A549 (cell line): ENCODE results near the gene SNAPIN.
A peak's percentile ranks its signal among the peaks of the same experiment; 100 is the strongest.

Experiments
- CTCF ChIP-seq: fragments of >200 bp; sonication (Bioruptor Twin); formaldehyde crosslinking; IDR thresholded peaks from 3 replicates; pipeline ENCODE4 v1.5.1; 2016
- EP300 ChIP-seq, 2 experiments: fragments of >200 bp; sonication (Bioruptor Twin); formaldehyde crosslinking; IDR thresholded peaks; 2 replicates in 1 of 2; 3 replicates in 1 of 2; pipeline ENCODE4 v1.6.1; 2016 to 2017
- HMGXB4 ChIP-seq: fragments of 250-450 bp; sonication (Bioruptor Pico); IDR thresholded peaks from 2 replicates; pipeline ENCODE4 v1.5.0; 2021; ENCODE audit warnings: mild to moderate bottlenecking, moderate library complexity, borderline replicate concordance
- KDM1A ChIP-seq: fragments of 200-600 bp; sonication (generic); IDR thresholded peaks from 2 replicates; pipeline ENCODE4 v1.6.1; 2016; ENCODE audit warnings: low read depth, mild to moderate bottlenecking
- MAZ ChIP-seq: fragments of 150-350 bp; IDR thresholded peaks from 2 replicates; pipeline ENCODE4 v1.6.1; 2014; ENCODE audit warnings: antibody characterized with exemption, low read depth, low read length, borderline replicate concordance
- NR3C1 ChIP-seq: fragments of >200 bp; sonication (Bioruptor Twin); formaldehyde crosslinking; IDR thresholded peaks from 3 replicates; pipeline ENCODE4 v1.6.1; 2017
- POLR2A ChIP-seq: IDR thresholded peaks from 2 replicates; pipeline ENCODE4 v1.6.1; 2012; ENCODE audit warnings: mild to moderate bottlenecking, low read length
- RCOR1 ChIP-seq: fragments of 150-350 bp; IDR thresholded peaks from 2 replicates; pipeline ENCODE4 v1.6.1; 2014; ENCODE audit warnings: antibody characterized with exemption, low read length, low read depth
- TF ChIP-seq, protein P1 (sequence below): fragments of 200-600 bp; sonication (generic); IDR thresholded peaks from 2 replicates; pipeline ENCODE4 v1.6.1; 2016; ENCODE audit warnings: antibody characterized with exemption, mild to moderate bottlenecking, moderate library complexity
- TF ChIP-seq, protein P2 (sequence below): IDR thresholded peaks from 2 replicates; pipeline ENCODE4 v1.6.1; 2012

GRCh38 chr1:153633754-153634665, 24.5 kb upstream of the SNAPIN start, which contains the start of gene CHTOP:
- TF ChIP-seq CTCF, result no peak
- TF ChIP-seq KDM1A, result no peak
- peak; percentile 63 for TF ChIP-seq POLR2A
- TF ChIP-seq HMGXB4 (CRISPR knock-in tag), result no peak
- no peak for TF ChIP-seq RCOR1
- TF ChIP-seq, protein P1, sequence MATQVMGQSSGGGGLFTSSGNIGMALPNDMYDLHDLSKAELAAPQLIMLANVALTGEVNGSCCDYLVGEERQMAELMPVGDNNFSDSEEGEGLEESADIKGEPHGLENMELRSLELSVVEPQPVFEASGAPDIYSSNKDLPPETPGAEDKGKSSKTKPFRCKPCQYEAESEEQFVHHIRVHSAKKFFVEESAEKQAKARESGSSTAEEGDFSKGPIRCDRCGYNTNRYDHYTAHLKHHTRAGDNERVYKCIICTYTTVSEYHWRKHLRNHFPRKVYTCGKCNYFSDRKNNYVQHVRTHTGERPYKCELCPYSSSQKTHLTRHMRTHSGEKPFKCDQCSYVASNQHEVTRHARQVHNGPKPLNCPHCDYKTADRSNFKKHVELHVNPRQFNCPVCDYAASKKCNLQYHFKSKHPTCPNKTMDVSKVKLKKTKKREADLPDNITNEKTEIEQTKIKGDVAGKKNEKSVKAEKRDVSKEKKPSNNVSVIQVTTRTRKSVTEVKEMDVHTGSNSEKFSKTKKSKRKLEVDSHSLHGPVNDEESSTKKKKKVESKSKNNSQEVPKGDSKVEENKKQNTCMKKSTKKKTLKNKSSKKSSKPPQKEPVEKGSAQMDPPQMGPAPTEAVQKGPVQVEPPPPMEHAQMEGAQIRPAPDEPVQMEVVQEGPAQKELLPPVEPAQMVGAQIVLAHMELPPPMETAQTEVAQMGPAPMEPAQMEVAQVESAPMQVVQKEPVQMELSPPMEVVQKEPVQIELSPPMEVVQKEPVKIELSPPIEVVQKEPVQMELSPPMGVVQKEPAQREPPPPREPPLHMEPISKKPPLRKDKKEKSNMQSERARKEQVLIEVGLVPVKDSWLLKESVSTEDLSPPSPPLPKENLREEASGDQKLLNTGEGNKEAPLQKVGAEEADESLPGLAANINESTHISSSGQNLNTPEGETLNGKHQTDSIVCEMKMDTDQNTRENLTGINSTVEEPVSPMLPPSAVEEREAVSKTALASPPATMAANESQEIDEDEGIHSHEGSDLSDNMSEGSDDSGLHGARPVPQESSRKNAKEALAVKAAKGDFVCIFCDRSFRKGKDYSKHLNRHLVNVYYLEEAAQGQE, result no peak; the same call in 1 of the 2 replicates
- TF ChIP-seq, protein P2, sequence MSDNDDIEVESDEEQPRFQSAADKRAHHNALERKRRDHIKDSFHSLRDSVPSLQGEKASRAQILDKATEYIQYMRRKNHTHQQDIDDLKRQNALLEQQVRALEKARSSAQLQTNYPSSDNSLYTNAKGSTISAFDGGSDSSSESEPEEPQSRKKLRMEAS, result peak; percentile 80
- TF ChIP-seq MAZ, result no peak
- TF ChIP-seq EP300 (IDR thresholded peaks at IDR 0.05), result no peak
- TF ChIP-seq NR3C1, result no peak
